ENCODE data around the gene KIF20A.
A peak's percentile ranks its signal among the peaks of the same experiment; 100 is the strongest.
"Not testable (repeated sequence)": the region's sequence is repeated elsewhere in the genome, so short reads cannot be mapped to it uniquely, and the experiment has no call there.

KIF20A gene

DNA sequence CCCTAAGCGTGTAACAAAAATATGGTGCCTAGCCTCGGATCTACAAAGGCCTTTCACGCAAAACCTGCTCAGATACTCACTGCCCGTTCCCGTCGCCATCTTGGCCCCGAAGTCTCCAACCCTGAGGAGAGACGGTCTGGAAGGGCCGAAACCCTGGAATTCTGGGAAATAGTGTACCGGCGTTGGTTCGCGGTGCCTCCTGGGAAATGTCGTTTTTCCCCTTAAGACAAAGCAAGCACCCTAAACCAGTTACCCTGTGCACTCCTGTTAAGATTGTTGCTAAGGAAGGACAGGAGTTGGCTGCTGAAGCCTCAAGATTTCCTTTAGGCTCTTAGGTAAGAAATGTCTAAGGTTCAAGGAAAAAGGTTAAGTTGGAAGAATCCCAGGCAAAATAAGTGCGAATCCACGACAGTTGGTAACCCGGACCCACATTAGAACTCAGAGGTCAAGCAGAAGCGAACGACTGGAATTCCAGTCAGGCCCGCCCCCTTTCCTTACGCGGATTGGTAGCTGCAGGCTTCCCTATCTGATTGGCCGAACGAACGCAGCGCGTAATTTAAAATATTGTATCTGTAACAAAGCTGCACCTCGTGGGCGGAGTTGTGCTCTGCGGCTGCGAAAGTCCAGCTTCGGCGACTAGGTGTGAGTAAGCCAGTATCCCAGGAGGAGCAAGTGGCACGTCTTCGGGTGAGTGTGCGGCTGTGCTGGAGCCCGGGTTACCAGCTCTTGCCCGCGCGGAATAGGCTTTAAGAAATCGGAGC is at the start of gene KIF20A, which contains the start of gene BRD8:
Gene KIF20A (plus strand): TSS at position 597 of the 761 bp plus-strand sequence. CDS start 569 bp downstream, outside the sequence.
Gene BRD8 (minus strand): TSS at position 115 of the 761 bp plus-strand sequence. CDS start 16 bp downstream, at position 99.
- DNase-seq (ENCODE audit: low spot score), result peak; percentile 99

DNA sequence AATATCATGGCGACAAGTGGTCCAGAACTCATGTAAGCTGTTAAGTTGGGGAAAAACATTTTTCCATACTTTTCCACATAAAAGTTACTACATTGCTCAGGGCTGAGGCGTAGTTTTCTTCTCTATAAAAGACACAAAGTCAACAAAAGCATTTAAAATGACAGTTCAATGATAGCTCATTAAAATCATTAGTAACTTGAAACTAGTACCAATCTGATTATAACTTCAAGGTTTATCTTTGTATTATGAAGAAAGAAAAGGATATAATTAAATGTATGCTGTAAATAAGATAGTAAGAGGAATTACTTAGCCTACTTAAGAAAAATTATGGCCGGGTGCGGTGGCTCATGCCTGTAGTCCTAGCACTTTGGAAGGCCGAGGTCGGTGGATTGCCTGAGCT is 49.6 kb upstream of the KIF20A start:
- DNase-seq (ENCODE audit: low spot score), result no peak

DNA sequence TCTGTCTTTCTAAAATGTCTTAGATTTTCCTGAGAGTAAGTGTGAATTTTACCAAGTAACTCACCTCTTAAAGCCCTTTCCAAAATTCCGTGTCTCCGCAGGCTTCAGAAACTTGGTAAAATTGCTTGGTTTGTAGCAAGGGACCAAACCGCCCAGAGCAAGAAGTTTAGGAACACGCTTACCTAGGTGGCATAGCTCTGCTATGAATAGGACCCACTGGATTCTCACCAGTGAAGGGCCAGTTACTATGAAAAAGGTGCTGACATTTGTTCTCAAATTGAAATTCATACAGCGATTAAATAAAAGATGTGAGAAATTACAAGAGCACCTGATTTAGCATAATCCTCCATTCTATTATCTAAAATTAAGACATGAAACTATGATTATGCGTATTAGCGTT is 46.4 kb upstream of the KIF20A start:
- DNase-seq (ENCODE audit: low spot score), result no peak

DNA sequence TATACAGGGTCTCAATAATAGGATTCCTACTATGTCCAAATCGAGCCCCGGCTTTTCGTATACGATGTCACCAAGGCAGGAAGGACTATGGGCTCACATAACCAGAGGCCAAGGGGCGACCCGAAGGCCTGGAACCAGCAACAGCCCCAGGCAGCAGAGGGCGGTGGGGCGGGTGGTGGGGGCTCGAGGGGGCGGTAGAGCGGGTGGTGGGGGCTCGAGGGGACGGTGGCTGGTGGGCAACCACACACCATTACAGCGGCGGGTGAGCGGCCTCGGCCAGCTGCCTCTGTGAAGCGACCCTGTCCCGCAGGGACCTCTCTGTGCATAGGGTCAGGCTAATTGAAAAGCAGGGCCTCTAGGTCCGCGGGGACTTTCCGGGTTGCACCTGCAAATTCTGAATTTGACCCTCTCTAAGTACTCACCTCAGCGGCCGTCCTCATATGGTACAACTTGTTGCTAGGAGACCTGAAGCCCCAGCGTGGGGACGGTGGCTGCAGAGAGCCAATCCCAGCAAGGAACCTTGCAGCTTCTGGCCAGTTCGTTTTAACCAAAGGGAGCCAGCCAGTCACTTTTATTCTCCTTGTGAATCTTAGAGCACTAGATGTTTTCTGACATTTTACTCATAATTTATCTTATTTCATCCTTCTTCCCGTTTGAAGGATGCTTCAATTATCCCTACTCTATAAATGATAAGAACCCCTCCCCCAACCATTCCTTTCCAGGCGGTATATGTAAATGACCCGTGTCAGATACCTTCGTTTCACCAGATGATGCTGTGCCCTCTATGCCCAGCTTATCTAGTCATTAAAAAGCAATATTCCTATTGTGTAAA is 39.7 kb upstream of the KIF20A start, which contains the start of gene NME5:
Gene NME5 (minus strand): TSS at position 480 of the 832 bp plus-strand sequence. CDS start 648 bp downstream, outside the sequence.
- DNase-seq (ENCODE audit: low spot score), result no peak

DNA sequence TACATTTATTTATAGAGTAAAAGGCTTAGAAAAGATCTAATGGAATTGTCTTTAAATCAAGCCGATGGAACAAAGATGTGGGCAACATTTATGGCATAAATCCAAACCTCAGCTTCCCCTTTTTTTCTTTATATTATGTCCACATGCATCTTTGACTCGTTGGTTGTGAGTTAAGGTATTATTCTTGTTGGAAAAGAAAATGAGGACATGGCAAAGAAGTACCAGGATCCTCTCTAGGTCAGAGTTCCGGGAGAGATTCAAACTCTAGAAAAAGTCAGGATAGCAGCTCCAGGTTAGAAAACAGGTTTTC is 39.2 kb upstream of the KIF20A start:
- DNase-seq (ENCODE audit: low spot score), result no peak

DNA sequence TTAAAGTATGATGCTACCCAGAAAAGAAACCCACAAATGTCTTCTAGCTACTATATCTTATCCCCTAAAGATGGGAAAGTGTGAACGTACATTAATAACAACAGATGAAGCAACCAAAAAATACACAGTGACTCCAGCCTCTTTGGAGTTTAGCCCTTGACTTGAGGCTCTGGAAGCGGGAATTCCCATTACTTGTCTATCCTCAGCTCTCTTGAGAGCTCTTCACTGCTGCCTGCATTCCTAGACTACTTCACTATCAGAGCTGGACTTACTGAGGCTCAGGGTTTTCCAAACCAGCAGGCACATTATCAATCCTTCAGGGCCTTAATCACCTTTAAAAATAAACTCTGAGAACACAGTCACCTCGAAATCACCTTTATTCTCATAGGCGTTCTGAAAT is 38.6 kb upstream of the KIF20A start:
- no peak for DNase-seq (ENCODE audit: low spot score)

DNA sequence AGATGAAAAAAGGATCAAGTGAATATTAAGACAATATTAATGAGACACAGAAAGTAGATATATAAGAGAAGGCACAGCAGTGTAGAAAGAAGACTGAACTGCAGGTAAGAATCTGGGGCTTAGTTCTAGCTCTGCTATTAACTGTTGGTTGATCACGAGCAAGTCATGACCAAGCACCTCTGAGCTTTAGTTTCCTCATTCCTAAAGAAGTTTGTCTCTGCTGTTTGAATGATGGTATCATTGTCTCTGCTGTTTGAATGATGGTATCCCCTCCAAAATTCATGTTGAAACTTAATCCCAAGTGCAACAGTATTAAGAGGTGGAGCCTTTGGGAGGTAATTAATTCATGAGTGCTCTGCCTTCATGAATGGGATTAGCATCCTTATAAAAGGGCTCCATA is 37.2 kb upstream of the KIF20A start:
- DNase-seq (ENCODE audit: low spot score), result no peak

DNA sequence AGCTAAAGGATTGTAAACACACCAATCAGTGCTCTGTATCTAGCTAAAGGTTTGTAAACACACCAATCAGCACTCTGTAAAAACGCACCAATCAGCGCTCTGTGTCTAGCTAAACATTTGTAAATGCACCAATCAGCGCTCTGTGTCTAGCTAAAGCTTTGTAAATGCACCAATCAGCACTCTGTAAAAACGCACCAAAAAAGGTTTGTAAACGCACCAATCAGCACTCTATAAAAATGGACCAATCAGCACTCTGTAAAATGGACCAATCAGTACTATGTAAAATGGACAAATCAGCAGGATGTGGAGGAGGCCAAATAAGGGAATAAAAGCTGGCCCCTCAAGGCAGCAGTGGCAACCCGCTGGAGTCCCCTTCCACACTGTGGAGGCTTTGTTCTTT is 35.3 kb upstream of the KIF20A start:
- DNase-seq (ENCODE audit: low spot score), result not testable (repeated sequence)

DNA sequence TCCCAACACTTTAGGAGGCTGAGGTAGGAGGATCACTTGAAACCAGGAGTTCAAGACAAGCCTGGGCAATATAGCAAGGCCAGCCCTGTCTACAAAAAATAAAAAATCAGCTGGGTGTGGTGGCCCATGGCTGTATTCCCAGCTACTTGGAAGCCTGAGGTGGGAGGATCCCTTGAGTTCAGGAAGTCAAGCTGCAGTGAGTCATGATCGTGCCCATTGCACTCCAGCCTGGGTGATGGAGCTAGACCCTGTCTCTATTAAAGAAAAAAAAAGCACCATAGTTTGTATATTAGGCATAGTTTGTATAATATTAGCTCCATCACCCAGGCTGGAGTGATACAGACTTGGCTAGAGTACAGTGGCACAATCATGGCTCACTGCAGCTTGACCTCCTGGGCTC is 30.1 kb upstream of the KIF20A start:
- peak; percentile 83 for DNase-seq (ENCODE audit: low spot score)

DNA sequence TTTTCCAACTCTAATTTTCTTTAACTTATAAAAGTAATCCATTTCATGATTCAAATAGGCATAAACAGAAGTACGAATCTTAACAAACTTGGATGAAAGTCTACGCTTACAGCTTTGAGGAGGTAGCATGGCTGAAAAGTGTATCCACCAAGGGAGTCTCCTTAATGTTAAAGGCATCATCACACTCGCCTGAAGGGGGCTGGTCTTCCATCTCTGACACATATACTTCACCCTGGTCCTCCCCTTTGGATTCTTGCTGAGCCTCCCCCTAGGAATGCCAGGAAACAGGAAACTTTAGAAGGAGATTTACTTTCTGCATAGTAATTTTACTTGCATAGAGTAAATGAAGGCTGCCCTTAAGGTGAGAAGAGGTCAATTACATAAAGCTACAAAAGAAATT is 29.4 kb upstream of the KIF20A start:
- DNase-seq (ENCODE audit: low spot score), result no peak

DNA sequence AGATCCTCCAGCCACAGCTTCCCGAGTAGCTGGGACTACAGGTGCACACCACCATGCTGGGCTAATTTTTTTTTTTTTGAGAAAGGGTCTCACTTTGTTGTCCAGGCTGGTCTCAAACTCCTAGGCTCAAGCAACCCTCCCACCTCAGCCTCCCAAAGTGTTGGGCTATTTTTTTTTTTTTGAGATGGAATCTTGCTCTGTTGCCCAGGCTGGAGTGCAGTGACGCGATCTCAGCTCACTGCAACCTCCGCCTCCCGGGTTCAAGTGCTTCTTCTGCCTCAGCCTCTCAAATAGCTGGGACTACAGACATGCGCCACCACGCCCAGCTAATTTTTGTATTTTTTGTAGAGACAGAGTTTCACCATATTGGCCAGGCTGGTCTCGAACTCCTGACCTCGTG is 22.9 kb upstream of the KIF20A start:
- not testable (repeated sequence) for DNase-seq (ENCODE audit: low spot score)

DNA sequence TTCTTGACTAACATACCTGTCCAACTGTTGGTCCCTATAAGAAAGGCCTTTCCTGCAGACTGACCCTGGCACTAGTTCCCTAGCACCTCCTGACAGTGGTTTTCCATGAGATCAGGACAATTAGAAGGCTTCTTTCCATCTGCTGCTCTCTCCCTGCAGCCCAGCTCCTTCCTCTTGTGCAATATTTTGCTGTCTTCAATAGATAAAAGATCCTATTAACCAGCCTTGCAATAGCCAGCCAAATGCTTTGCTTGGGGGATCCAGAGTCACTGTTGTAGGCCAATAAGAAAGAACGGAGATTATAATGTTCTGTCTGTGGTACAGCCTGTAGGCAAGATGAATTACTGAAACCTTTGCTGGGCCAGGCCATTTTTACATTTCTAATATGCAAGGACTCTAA is 21.3 kb upstream of the KIF20A start:
- DNase-seq (ENCODE audit: low spot score), result no peak

DNA sequence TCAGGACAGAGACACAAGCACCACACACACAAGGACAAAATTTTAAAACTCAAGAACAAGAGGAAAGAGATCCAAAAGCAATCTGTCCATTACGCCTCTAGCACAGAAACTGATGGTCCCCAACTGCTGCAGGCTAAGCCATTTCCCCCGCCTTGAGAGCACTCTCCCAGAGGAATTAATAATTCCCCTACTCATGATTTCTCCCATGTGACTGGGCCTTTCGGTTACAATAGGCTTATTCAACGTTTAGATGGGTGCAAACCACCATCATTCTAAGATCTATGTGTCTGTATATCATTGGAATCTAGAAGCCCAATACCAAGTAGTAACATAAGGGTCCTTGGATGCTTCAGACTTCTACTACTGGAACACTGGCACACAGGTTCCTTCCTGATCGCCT is 19.2 kb upstream of the KIF20A start:
- no peak for DNase-seq (ENCODE audit: low spot score)

DNA sequence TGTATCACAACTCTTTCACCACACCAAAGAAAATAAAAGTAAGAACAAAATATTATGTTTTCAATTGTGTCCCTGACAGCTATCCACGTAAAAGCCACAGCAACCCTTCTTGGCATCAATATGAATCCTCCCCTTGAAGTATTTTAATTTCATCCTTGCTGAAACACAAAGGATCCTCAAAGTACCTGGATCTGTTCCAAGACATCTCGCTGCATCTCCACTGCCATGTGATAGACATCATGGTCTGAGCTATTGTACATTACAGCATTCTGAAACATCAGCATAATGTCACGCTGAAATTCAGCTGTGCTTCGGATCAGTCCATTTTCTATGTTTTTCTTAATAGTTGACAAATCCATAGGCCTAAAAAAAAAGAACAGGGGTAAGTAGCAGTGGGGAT is 18.2 kb upstream of the KIF20A start:
- no peak for DNase-seq (ENCODE audit: low spot score)

DNA sequence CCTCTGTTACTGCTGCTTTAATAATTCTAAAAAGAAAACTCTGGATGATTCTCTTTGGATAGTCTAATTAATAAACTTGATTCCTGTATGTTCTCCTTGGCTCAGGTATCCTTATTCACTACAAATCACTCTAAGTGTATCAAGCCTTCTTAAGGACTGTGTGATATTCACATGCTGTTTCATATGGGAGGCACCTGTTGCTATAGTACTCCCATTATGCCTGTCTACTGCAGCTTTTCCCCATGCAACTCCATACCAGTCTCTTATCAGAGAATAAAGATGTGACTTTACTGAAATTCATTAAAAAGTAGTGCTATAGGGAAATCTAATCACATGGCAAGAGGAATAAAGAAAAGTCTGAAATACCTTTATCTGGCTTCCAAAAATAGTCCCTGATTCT is 15.2 kb upstream of the KIF20A start:
- DNase-seq (ENCODE audit: low spot score), result no peak

DNA sequence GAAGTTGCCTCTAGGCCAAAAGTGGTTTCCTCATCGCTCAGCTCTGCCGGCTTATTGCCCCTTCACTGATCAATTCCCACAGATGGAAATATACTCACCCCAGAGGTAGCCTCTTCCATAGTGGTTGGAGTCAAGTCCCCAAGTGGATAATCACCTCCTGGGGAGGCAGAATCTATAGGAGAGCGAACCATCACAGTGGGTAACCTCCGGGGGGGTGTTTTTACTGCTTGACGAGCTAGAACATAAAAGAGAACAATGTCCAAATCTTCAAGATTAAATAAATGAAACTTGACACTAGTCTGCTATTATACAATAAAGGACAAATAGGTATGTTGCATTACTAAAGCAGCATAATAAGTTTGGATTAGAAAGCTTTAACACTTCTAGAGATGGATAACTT is 9.8 kb upstream of the KIF20A start:
- DNase-seq (ENCODE audit: low spot score), result no peak

DNA sequence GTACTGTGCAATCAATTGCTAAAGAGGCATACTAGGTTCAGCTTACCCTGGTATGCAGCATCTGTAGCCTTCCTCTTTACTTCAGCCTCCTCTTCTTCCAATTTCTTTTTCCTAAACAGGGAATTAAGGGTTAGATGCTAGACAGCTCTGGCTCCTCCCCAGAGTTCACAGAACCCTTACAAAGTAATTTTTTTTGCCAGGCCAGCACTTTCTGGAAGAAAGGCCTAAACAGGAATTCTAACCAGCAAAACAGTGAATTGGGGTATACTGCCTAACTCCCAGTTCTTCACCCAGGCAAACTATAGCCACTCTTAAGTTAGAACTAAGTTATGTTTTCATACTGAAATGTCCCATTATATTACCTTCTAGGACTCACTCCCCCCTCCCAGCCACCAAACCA is 8.6 kb upstream of the KIF20A start:
- no peak for DNase-seq (ENCODE audit: low spot score)

DNA sequence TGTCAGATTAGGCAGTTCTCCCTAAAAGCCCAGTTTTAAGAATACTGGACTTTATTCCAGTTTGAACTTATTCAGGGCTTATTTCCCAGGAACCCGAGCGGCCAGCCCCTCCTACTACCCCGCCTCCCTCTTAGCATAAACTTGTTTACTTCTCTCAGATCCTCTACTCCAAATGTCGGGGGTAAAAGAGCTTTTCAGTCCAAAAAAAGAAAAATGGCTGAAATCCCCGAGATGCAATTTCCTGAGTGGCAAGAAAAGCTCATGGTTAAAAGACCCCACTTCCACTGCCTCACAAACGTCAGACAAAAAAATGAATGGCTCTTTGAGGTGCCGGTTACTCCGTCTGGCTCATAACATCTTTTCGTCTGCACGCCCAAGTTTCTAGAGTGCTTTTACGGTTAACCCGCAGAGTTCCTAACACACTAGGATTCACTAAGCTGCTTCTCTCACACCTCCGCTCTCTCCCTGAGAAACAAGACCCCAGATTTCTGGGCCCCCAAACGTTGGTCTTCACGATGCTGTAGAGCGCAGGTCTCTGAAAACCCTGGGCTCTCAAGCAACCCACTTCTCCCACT is 884 bp upstream of the KIF20A start:
- peak; percentile 42 for DNase-seq (ENCODE audit: low spot score)

DNA sequence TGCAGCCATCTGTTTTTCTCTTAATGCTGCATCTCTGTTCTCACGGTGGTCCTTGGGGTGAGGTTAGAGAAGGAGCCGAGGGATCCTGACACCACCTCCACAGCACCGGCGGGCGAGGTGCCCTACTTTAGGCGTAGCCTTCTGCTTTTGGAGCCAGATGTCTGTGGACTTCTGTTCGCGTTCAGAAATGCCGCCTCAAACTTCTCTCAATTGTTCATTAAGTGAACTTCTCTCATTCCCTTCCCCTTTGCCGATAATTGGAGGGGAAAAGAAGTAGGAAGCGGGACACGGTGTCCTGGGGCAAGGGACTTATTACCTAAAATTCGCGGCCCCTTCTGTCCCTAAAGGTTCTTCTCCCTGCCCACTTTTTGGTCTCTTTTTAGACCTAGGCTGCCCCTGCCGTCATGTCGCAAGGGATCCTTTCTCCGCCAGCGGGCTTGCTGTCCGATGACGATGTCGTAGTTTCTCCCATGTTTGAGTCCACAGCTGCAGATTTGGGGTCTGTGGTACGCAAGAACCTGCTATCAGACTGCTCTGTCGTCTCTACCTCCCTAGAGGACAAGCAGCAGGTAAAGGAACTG is 455 bp downstream of the KIF20A start:
- DNase-seq (ENCODE audit: low spot score), result no peak

DNA sequence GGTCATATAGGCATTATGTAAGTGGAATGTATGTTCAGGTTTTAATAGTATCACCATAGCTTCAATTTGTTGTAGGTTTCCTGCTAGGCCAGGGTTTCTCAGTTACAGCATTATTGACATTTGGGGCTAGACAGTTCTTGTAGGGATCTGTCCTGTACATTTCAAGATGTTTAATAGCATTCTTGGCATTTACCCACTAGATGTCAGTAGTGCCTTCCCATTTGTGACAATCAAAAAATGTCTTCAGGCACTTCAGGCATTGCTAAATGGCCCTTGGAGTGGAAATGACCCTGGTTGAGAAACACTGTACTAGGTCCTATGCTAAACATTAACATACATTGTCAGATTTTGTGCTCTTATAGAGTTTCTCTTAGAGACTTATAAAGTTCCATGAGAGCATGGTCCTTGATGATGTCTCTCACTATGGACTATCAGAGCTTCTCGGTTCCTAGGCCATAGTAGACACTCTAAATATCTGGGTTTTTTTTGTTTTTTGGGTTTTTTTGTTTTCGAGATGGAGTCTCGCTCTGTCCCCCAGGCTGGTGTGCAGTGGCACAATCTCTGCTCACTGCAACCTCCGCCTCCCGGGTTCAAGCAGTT is 1.4 kb downstream of the KIF20A start:
- peak; percentile 70 for DNase-seq (ENCODE audit: low spot score)

DNA sequence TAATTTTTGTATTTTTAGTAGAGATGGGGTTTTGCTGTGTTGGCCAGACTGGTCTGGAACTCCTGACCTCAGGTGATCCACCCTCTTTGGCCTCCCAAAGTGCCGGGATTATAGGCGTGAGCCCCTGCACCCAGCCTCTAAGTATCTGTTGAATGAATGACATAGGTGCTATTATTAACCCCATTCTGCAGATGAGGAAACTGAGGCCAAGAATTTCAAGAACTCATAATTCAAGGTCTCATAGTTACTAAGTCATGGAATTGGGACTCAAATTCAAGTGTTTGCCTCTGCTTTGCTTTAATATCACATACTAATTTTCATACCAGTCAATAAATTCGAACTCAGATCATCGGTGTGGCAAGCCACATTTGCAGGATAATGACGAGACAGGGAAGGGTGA is 1.9 kb downstream of the KIF20A start:
- DNase-seq (ENCODE audit: low spot score), result no peak

DNA sequence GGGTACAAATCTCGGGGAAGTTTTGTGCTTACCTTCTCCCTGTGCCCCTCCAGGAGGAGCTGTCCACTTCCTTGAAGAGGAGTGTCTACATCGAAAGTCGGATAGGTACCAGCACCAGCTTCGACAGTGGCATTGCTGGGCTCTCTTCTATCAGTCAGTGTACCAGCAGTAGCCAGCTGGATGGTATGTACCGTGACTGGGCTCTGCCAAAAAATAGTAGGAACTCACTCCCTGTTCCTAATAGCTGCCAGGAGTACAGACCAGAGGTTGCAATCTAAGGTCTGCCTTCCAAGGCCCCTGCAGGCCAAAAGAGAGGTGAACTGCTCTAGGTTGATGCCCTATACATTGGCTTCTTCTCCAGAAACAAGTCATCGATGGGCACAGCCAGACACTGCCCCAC is 3.9 kb downstream of the KIF20A start:
- no peak for DNase-seq (ENCODE audit: low spot score)
